Measurements from ENCODE around the gene FLT3. TPM values are rescaled to one million over a fixed set of nuclear protein-coding genes. Genes with fewer than 3 reads are reported as not detected.

Gene FLT3
- total RNA-seq, 2 experiments from 2014 or later: not detected

DNA sequence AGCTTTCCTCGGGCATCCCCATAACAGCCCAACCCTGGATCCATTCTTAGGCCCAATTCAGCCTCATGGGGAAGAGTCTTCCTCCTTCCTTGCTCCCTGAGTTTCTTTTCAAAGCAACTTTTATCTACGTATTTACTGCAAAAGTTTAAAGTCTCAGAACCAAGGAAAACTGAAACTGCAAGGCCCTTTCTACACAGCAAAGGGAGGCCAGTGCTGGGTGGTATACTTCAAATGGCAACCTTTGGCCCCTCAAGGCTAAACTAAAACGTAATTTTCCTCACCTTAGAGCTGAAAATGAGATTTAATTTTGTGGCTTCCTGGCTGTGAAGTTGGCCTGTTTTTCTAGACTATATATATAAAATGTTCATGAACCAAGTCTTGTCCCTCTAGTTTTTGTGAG lies 136.9 kb downstream of the FLT3 start:
- peaks cover 73% of the 10 kb centered on the region for H3K27me3 Mint-ChIP-seq
- H3K4me3 Mint-ChIP-seq: no peak overlapping the region
- H3K9me3 Mint-ChIP-seq: no peaks in the 10 kb centered on the region
- no peak for TF ChIP-seq CTCF (IDR thresholded peaks at IDR 0.05)
- H3K27ac Mint-ChIP-seq: no peak overlapping the region
- no peak for ATAC-seq
- no peaks in the 10 kb centered on the region for H3K36me3 Mint-ChIP-seq (ENCODE audit: low read depth)
- H3K4me1 Mint-ChIP-seq (ENCODE audit: low read depth): peaks cover 18% of the 10 kb centered on the region
- DNase-seq: no peak
- POLR2A ChIA-PET: interaction anchor here (0.6 kb wide), 1 partner anchor 88 kb away, joined by 3 read pairs; no protein-coding TSS in a partner anchor
- intact Hi-C loops (cut with micrococcal nuclease): no loop called here
- CTCF ChIA-PET: interaction anchor here (3.5 kb wide), 1 partner anchor 134 kb away, joined by 11 read pairs; no protein-coding TSS in a partner anchor

GRCh38 chr13:27962982-27963381 lies 137.4 kb downstream of the FLT3 start:
- intact Hi-C loops (cut with micrococcal nuclease): no loop called here
- H3K36me3 Mint-ChIP-seq (ENCODE audit: low read depth): no peaks in the 10 kb centered on the region
- TF ChIP-seq CTCF (IDR thresholded peaks at IDR 0.05): no peak
- H3K9me3 Mint-ChIP-seq: no peaks in the 10 kb centered on the region
- DNase-seq: no peak
- CTCF ChIA-PET: interaction anchor here (1.9 to 3.5 kb wide), 3 partner anchors 21 to 136 kb away, joined by 7 to 11 read pairs (median 9); no protein-coding TSS in a partner anchor
- H3K27me3 Mint-ChIP-seq: peaks cover 72% of the 10 kb centered on the region
- ATAC-seq: no peak
- H3K4me1 Mint-ChIP-seq (ENCODE audit: low read depth): peaks cover 17% of the 10 kb centered on the region
- no peak overlapping the region for H3K4me3 Mint-ChIP-seq
- H3K27ac Mint-ChIP-seq: no peak overlapping the region
- POLR2A ChIA-PET: interaction anchor here (0.6 kb wide), 1 partner anchor 88 kb away, joined by 3 read pairs; no protein-coding TSS in a partner anchor

DNA sequence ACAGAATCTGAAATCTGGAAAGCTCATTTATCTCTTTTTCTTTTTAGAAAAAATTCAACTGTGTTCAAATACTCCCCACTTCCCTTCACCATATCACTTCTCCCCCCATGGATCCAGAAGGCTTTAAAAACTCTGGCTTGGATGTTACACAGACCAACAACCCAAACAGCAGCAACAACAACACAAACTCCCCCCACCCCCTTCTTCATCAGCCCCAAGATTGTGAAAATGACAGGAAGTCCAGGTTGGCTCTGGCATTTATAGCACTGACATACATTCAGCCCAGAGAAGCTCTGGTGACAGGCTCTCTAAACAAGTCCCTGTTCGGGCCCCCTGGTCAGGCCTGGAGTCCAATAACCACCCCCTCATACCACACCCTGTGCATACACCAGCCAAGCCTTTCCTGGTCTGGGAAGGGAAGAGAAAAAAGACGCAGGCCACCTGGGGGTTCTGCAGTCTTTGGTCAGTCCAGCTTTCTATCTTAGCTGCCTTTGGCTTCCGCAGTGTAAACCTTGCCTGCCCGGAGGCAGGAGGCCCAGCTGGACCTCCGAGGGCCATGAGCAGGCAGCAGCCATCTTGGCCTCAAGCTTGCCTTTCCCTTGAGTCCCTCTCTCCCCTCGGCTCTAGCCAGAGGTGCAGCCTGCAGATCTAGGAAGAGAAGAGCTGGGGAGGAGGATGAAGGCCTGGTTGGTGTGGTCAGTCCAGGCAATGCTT lies 138.1 kb downstream of the FLT3 start:
- no peak for DNase-seq
- ChIA-PET CTCF (interaction anchor here (0.9 to 3.5 kb wide), 5 partner anchors 22 to 135 kb away, joined by 3 to 11 read pairs (median 7); no protein-coding TSS in a partner anchor), POLR2A (interaction anchor here (1.3 kb wide), 1 partner anchor 42 kb away, joined by 5 read pairs; the partner anchor contains the start of gene PDX1)
- no peak for ATAC-seq
- H3K4me3 Mint-ChIP-seq: no peak overlapping the region
- H3K27ac Mint-ChIP-seq: no peak overlapping the region
- no peaks in the 10 kb centered on the region for H3K9me3 Mint-ChIP-seq
- H3K27me3 Mint-ChIP-seq: peaks cover 68% of the 10 kb centered on the region
- peaks cover 11% of the 10 kb centered on the region for H3K4me1 Mint-ChIP-seq (ENCODE audit: low read depth)
- no peak for TF ChIP-seq CTCF (IDR thresholded peaks at IDR 0.05)
- no peaks in the 10 kb centered on the region for H3K36me3 Mint-ChIP-seq (ENCODE audit: low read depth)
- intact Hi-C loops (cut with micrococcal nuclease): no loop called here

GRCh38 chr13:27961227-27962085 lies 138.9 kb downstream of the FLT3 start:
- DNase-seq: no peak
- ChIA-PET CTCF (interaction anchor here (0.9 to 3.5 kb wide), 5 partner anchors 22 to 135 kb away, joined by 3 to 11 read pairs (median 7); no protein-coding TSS in a partner anchor), POLR2A (interaction anchor here (1.3 kb wide), 1 partner anchor 41 kb away, joined by 5 read pairs; the partner anchor contains the start of gene PDX1)
- H3K4me3 Mint-ChIP-seq: no peak overlapping the region
- peaks cover 8% of the 10 kb centered on the region for H3K4me1 Mint-ChIP-seq (ENCODE audit: low read depth)
- H3K27me3 Mint-ChIP-seq: peaks cover 68% of the 10 kb centered on the region
- no peak for TF ChIP-seq CTCF (IDR thresholded peaks at IDR 0.05)
- intact Hi-C loops (cut with micrococcal nuclease): no loop called here
- H3K36me3 Mint-ChIP-seq (ENCODE audit: low read depth): no peaks in the 10 kb centered on the region
- H3K27ac Mint-ChIP-seq: no peak overlapping the region
- no peak for ATAC-seq
- H3K9me3 Mint-ChIP-seq: no peaks in the 10 kb centered on the region
